Measurements from ENCODE around the gene AVEN. TPM values are rescaled to one million over a fixed set of nuclear protein-coding genes. Genes with fewer than 3 reads are reported as not detected.
A peak's percentile ranks its signal among the peaks of the same experiment; 100 is the strongest.

Gene AVEN
- total and polyA plus RNA-seq, 2 of the 13 experiments (the other 11 are each of a cell fraction or from before 2014, with no cell fraction given), result 4.4 to 17.5 TPM

- FAIRE-seq (no peak), ATAC-seq (no peak), DNase-seq (ENCODE audit: low spot score) (no peak)
- WGBS (ENCODE audit: low lambda C conversion rate), result 71% methylated on average over 1 of the region's 1 CpG
- Histone ChIP-seq H3K4me1 (ENCODE audit: insufficient read depth, low read length) (peaks cover 12% of the 10 kb centered on the region), H3K9me3 (ENCODE audit: low read length) (peaks cover 5% of the 10 kb centered on the region; the same call in 1 of the 2 replicates), H4K20me1 (ENCODE audit: insufficient read depth, low read length) (no peaks in the 10 kb centered on the region), H3K79me2 (ENCODE audit: insufficient read depth, low read length) (no peaks in the 10 kb centered on the region), H3K9ac (ENCODE audit: insufficient read depth, low read depth, low read length) (no peak overlapping the region), H3K27ac (ENCODE audit: extremely low read length, insufficient read depth, low read length) (no peak overlapping the region), H3K27me3 (ENCODE audit: control insufficient read depth in 1 of 2, insufficient read depth in 2 of 2, low read length in 2 of 2) (no peaks in the 10 kb centered on the region), H3K4me3 (replicated peaks in 1 of 3; ENCODE audit: insufficient read depth in 1 of 3, low read depth in 2 of 3, low read length in 3 of 3) (no peak overlapping the region), H3K4me2 (ENCODE audit: low read depth, low read length) (no peak overlapping the region), H2AFZ (ENCODE audit: low read length) (peak overlapping the region; percentile 48), H3K36me3 (replicated peaks in 1 of 2; ENCODE audit: control insufficient read depth in 1 of 2, insufficient read depth in 2 of 2, low read length in 2 of 2) (no peaks in the 10 kb centered on the region)
- CTCF ChIA-PET (ENCODE audit: low intra/inter-chr PET ratio, low total read pairs), result no interaction called here
- POLR2A ChIA-PET, result no interaction called here
- no TSS peak for BruUV-seq (replicated peaks)
- intact Hi-C loops (cut with micrococcal nuclease; ENCODE audit: unreplicated experiment), result no loop called here
- TF ChIP-seq ZSCAN22 (CRISPR knock-in tag; IDR thresholded peaks at IDR 0.05) (no peak), NFE2L1 (CRISPR knock-in tag; IDR thresholded peaks at IDR 0.05; ENCODE audit: borderline replicate concordance) (no peak), XBP1 (CRISPR knock-in tag; IDR thresholded peaks at IDR 0.05) (no peak), HMGXB4 (CRISPR knock-in tag; IDR thresholded peaks at IDR 0.05; ENCODE audit: borderline replicate concordance in 1 of 2, low read depth in 1 of 2) (no peak), TEF (CRISPR knock-in tag; IDR thresholded peaks at IDR 0.05) (no peak), ZNF468 (CRISPR knock-in tag; IDR thresholded peaks at IDR 0.05) (no peak), MXI1 (IDR thresholded peaks at IDR 0.05; ENCODE audit: borderline replicate concordance, low read depth, low read length) (no peak), TBX3 (IDR thresholded peaks at IDR 0.05; ENCODE audit: borderline replicate concordance) (no peak), FOXK2 (IDR thresholded peaks at IDR 0.05) (no peak), ZNF782 (CRISPR knock-in tag; IDR thresholded peaks at IDR 0.05; ENCODE audit: borderline replicate concordance) (no peak)
- in situ Hi-C loops (cut with HindIII; ENCODE audit: extremely low pct_ligation_motif_present, low pct_unique_long_range_greater_than_20kb), result no loop called here
These were observed 15.1 kb downstream of the AVEN start for GRCh38 chr15:34023907-34024306.

All from HepG2 (cell line).